SHP77 treated with DMSO at 0.1 percent for 48 hours (cell line): ENCODE data around the gene KCTD13.
A peak's percentile ranks its signal among the peaks of the same experiment; 100 is the strongest.
"Not testable (repeated sequence)": the region's sequence is repeated elsewhere in the genome, so short reads cannot be mapped to it uniquely, and the experiment has no call there.

Source experiments
- DNase-seq: peaks from one replicate; lab custom pipeline; 2025; lab: John Stamatoyannopoulos, UW

KCTD13 gene

GRCh38 chr16:29906520-29907244, 19.3 kb downstream of the KCTD13 start:
- no peak for DNase-seq

GRCh38 chr16:29905668-29906067, 20.4 kb downstream of the KCTD13 start:
- DNase-seq, result no peak

- DNase-seq, result no peak
Measured at GRCh38 chr16:29904947-29905346, 21.1 kb downstream of the KCTD13 start.

- DNase-seq, result no peak
Measured at GRCh38 chr16:29903590-29903989, 22.4 kb downstream of the KCTD13 start.

- no peak for DNase-seq
Measured at GRCh38 chr16:29901607-29901945, 24.4 kb downstream of the KCTD13 start.

GRCh38 chr16:29900888-29901606, 25.0 kb downstream of the KCTD13 start:
- DNase-seq, result no peak

GRCh38 chr16:29900102-29900887, 25.7 kb downstream of the KCTD13 start, which contains the start of gene ASPHD1:
TSS of gene ASPHD1 (plus strand) at chr16:29900488. CDS start at chr16:29900972, 484 bp downstream.
- DNase-seq, result peak; percentile 90

- peak; percentile 91 for DNase-seq
Measured at GRCh38 chr16:29899516-29900101, 26.4 kb downstream of the KCTD13 start, which contains the start of gene SEZ6L2. TSS of gene SEZ6L2 (minus strand) at chr16:29899550. CDS start at chr16:29899019, 531 bp downstream.

GRCh38 chr16:29898804-29899515, 27.1 kb downstream of the KCTD13 start:
- peak; percentile 55 for DNase-seq

- no peak for DNase-seq
Measured at GRCh38 chr16:29898135-29898803, 27.8 kb downstream of the KCTD13 start.

- no peak for DNase-seq
Measured at GRCh38 chr16:29897333-29897732, 28.7 kb downstream of the KCTD13 start.

GRCh38 chr16:29896841-29897240, 29.2 kb downstream of the KCTD13 start:
- DNase-seq, result no peak

- no peak for DNase-seq
Measured at GRCh38 chr16:29894352-29894751, 31.7 kb downstream of the KCTD13 start.

GRCh38 chr16:29893553-29893952, 32.5 kb downstream of the KCTD13 start:
- DNase-seq, result no peak

GRCh38 chr16:29892458-29892813, 33.6 kb downstream of the KCTD13 start:
- DNase-seq, result no peak

- DNase-seq, result no peak
Measured at GRCh38 chr16:29891525-29892457, 34.2 kb downstream of the KCTD13 start.

GRCh38 chr16:29889372-29889771, 36.7 kb downstream of the KCTD13 start:
- DNase-seq, result not testable (repeated sequence)

GRCh38 chr16:29883987-29884386, 42.0 kb downstream of the KCTD13 start:
- DNase-seq, result no peak

- DNase-seq, result no peak
Measured at GRCh38 chr16:29881050-29881449, 45.0 kb downstream of the KCTD13 start.

- DNase-seq, result no peak
Measured at GRCh38 chr16:29878172-29878571, 47.9 kb downstream of the KCTD13 start.
